Gastrocnemius medialis (tissue), 4 donors: ENCODE results near the gene LRRC49. TPM values are rescaled to one million over a fixed set of nuclear protein-coding genes. Genes with fewer than 3 reads are reported as not detected.

Experiments used
- ATAC-seq, 2 donors: fragments of 150-250 bp; one replicate each; pipeline ENCODE4 v1.9.1; 2016
- DNase-seq, 2 donors: peaks; one replicate each; pipeline ENCODE4 v3.0.0-alpha.2; 2019
- H3K27ac ChIP-seq, 4 donors: fragments of 200-600 bp; sonication (generic); 1 replicate in 1 of 4; 2 replicates in 3 of 4; pipeline ENCODE4 v1.5.1; 2016 to 2018; ENCODE audit warnings: mild to moderate bottlenecking in 2 of 4, moderate library complexity in 1 of 4
- H3K27me3 ChIP-seq, 3 donors: fragments of 200-600 bp; sonication (generic) in 2 of 3; 1 replicate in 1 of 3; 2 replicates in 2 of 3; pipeline versions ENCODE4 v1.5.1 to v1.6.0; 2016 to 2019; ENCODE audit warnings: mild to moderate bottlenecking in 1 of 3, moderate library complexity in 1 of 3
- H3K36me3 ChIP-seq, 2 donors: fragments of 200-600 bp; sonication (generic) in 1 of 2; one replicate each; pipeline ENCODE4 v1.5.1; 2017 to 2018
- H3K4me1 ChIP-seq, 2 donors: fragments of 200-600 bp; sonication (generic) in 1 of 2; one replicate each; pipeline ENCODE4 v1.5.1; 2016 to 2017; ENCODE audit warnings: mild to moderate bottlenecking in 2 of 2
- H3K4me3 ChIP-seq, 4 donors: fragments of 200-600 bp; sonication (generic) in 3 of 4; 1 replicate in 1 of 4; 2 replicates in 3 of 4; pipeline ENCODE4 v1.5.1; 2016 to 2019; ENCODE audit warnings: mild to moderate bottlenecking in 2 of 4
- H3K9me3 ChIP-seq, 3 donors: fragments of 200-600 bp; sonication (generic) in 2 of 3; 1 replicate in 1 of 3; 2 replicates in 2 of 3; pipeline ENCODE4 v1.5.1; 2016 to 2019
- POLR2A ChIP-seq, 2 donors: fragments of 450-650 bp; IDR thresholded peaks; one replicate each; pipeline ENCODE4 v1.6.1; 2017; ENCODE audit warnings: antibody characterized with exemption in 2 of 2, mild to moderate bottlenecking in 2 of 2, moderate library complexity in 2 of 2
- in situ Hi-C, 4 donors: fragments of 200-750 bp; cut with MboI; loops; one replicate each; pipeline versions ENCODE4 v1.15.0 to v1.8.0; 2017; ENCODE audit warnings: low sequenced_read_pairs in 4 of 4
- intact Hi-C: fragments of 100-400 bp; cut with DNase I; formaldehyde crosslinking; loops from one replicate; pipeline ENCODE4 v1.15.1; 2023; ENCODE audit warnings: low total_unique reads
- total RNA-seq, 4 donors: library from RNA; depleted of rRNA; stranded (reverse); fragments of >200 nt; gene quantifications; one replicate each; pipeline versions ENCODE4 v1.1.0 to v1.2.3, GENCODE V29; 2016
- TF ChIP-seq, protein P1 (sequence below), 5 experiments: fragments of 450-650 bp in 3 of 5; fragments of 200-600 bp in 2 of 5; sonication (generic) in 2 of 5; IDR thresholded peaks in 4 of 5; conservative IDR thresholded peaks in 1 of 5; 1 replicate in 4 of 5; 2 replicates in 1 of 5; pipeline ENCODE4 v1.5.1; 2016 to 2019; ENCODE audit warnings: antibody characterized with exemption in 5 of 5, mild to moderate bottlenecking in 3 of 5, moderate library complexity in 3 of 5

Gene LRRC49
- total RNA-seq, 4 donors from 2014 or later = 0.51 to 5.0 (median 2.8) TPM

DNA sequence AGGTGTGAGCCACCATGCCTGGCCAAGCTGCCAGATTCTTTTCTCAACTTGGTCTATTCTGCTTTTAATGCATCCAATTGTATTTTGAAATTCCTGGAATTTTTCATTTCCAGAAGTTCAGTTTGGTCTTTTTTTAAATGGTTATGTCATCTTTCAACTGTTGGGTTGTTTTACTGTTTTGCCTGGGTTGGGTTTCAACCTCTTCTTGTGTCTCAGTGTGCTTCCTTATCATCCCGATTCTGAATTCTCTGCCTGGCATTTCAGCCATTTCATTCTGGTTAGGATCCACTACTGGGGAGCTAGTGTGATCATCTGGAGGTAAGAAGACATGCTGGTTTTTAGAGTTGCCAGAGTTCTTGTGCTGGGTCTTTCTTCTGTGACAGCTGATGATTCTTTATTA, 61.5 kb downstream of the LRRC49 start:
- in situ Hi-C loops (no loop called here), intact Hi-C loops (no loop called here)
- no peaks in the 10 kb centered on the region for H3K27me3 ChIP-seq
- no peak overlapping the region for H3K4me3 ChIP-seq
- H3K4me1 ChIP-seq = no peaks in the 10 kb centered on the region
- DNase-seq (no peak), ATAC-seq (no peak)
- H3K27ac ChIP-seq = no peak overlapping the region
- H3K36me3 ChIP-seq = no peaks in the 10 kb centered on the region
- H3K9me3 ChIP-seq = peaks cover 0 to 11% (median 0%) of the 10 kb centered on the region in 3 donors
- no peak for TF ChIP-seq POLR2A (IDR thresholded peaks at IDR 0.05)
- TF ChIP-seq, protein P1, sequence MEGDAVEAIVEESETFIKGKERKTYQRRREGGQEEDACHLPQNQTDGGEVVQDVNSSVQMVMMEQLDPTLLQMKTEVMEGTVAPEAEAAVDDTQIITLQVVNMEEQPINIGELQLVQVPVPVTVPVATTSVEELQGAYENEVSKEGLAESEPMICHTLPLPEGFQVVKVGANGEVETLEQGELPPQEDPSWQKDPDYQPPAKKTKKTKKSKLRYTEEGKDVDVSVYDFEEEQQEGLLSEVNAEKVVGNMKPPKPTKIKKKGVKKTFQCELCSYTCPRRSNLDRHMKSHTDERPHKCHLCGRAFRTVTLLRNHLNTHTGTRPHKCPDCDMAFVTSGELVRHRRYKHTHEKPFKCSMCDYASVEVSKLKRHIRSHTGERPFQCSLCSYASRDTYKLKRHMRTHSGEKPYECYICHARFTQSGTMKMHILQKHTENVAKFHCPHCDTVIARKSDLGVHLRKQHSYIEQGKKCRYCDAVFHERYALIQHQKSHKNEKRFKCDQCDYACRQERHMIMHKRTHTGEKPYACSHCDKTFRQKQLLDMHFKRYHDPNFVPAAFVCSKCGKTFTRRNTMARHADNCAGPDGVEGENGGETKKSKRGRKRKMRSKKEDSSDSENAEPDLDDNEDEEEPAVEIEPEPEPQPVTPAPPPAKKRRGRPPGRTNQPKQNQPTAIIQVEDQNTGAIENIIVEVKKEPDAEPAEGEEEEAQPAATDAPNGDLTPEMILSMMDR (IDR thresholded peaks at IDR 0.05 in 4 of 5, conservative IDR thresholded peaks at IDR 0.05 in 1 of 5) = no peak

DNA sequence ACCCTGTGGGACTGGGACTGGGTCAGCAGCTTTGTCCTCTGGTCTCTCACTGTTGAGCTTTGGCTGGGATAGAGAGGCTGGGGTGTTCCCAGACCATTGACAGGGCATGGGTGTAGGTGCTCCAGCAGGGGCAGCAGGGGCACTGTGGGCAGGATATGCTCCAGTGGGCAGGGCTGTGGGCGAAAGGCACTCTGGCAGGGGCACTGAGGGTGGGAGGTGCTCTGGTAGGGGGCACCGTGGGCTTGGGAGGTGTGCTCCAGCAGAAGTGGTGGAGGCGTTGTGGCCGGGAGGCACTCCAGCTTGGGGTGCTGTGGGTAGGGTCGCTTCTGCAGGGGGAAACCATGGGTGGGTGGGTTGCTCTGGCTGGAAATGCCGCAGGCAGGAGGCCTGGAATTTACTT, 62.1 kb downstream of the LRRC49 start:
- intact Hi-C loops (no loop called here), in situ Hi-C loops (no loop called here)
- no peak overlapping the region for H3K27ac ChIP-seq

DNA sequence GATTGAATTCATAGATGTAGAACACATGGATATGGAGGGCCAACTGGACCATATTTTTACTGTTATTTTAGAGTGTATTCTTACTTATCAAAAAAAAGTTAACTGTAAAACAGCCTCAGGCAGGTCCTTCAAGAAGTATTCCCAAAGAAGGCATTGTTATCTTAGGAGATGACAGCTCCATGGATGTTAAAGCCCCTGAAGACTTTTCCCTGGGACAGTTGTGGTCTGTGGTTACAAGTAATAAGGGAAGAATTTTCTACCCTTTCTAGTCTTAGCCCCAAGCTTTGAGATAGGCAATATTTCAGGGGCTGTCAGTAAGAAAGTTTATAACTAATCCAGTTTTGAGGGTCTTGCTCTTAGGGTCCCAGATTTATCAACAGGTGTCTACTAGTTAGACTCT, 62.5 kb downstream of the LRRC49 start:
- intact Hi-C loops (no loop called here), in situ Hi-C loops (no loop called here)
- TF ChIP-seq POLR2A (IDR thresholded peaks at IDR 0.05) = no peak
- TF ChIP-seq, protein P1 (IDR thresholded peaks at IDR 0.05 in 4 of 5, conservative IDR thresholded peaks at IDR 0.05 in 1 of 5) = no peak
- H3K27ac ChIP-seq = no peak overlapping the region
- no peak overlapping the region for H3K4me3 ChIP-seq
- H3K9me3 ChIP-seq = peaks cover 0 to 11% (median 0%) of the 10 kb centered on the region in 3 donors
- no peak for ATAC-seq
- H3K27me3 ChIP-seq = no peaks in the 10 kb centered on the region
- no peaks in the 10 kb centered on the region for H3K36me3 ChIP-seq
- H3K4me1 ChIP-seq = no peaks in the 10 kb centered on the region
- DNase-seq = no peak

More for the DNA sequence above, 62.1 kb downstream of the LRRC49 start:
- ATAC-seq (no peak), DNase-seq (no peak)
- TF ChIP-seq, protein P1 (IDR thresholded peaks at IDR 0.05 in 4 of 5, conservative IDR thresholded peaks at IDR 0.05 in 1 of 5) = no peak
- no peak for TF ChIP-seq POLR2A (IDR thresholded peaks at IDR 0.05)
- H3K27me3 ChIP-seq = no peaks in the 10 kb centered on the region
- no peaks in the 10 kb centered on the region for H3K4me1 ChIP-seq
- no peak overlapping the region for H3K4me3 ChIP-seq
- H3K9me3 ChIP-seq = peaks cover 0 to 11% (median 0%) of the 10 kb centered on the region in 3 donors
- no peaks in the 10 kb centered on the region for H3K36me3 ChIP-seq

DNA sequence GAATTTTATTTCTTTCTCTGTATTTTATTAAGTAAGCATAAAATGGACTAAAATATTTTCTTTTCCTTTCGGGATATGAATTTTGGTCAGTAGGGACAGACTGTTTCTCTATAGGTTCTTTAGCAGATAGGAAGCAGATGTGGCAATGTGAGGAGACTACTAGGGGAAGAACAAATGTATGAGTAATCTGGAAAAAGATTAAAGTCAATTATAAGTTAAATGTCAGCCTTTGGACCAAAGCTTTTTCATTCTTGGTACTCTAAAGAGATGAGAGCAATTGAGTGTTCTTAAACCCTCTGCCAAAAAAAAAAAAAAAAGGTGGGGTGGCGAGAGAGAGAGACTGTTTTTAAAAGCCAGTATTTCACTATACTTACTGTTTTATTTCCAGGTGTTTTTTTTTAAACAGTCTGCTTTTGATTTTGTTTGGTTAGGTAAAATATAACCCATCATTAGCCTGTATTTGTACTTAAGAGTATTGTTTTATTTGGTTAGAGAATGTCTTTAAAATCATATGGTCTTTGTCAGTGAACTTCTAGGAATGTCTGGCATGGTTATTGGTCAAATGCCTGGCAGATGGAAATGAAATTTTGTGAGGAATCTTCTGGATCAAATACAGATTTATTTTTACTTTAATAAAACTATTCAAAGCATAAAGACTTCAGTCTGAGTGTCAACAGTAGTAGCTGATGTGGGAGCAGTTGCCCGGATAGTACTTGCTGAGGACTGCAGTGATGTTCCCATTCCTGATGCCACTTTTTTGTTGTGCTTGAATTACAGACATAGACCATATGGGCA, 63.8 kb downstream of the LRRC49 start:
- DNase-seq (no peak), ATAC-seq (no peak)
- H3K4me3 ChIP-seq = no peak overlapping the region
- intact Hi-C loops = no loop called here
- TF ChIP-seq, protein P1 (IDR thresholded peaks at IDR 0.05 in 4 of 5, conservative IDR thresholded peaks at IDR 0.05 in 1 of 5) = no peak
- no peak for TF ChIP-seq POLR2A (IDR thresholded peaks at IDR 0.05)
- H3K27me3 ChIP-seq = no peaks in the 10 kb centered on the region
- H3K27ac ChIP-seq = no peak overlapping the region
- H3K9me3 ChIP-seq = peaks cover 0 to 2% (median 0%) of the 10 kb centered on the region in 3 donors
- no peaks in the 10 kb centered on the region for H3K36me3 ChIP-seq
- in situ Hi-C loops = no loop called here
- no peaks in the 10 kb centered on the region for H3K4me1 ChIP-seq
